ENCODE data around the gene SLC6A11. TPM values are rescaled to one million over a fixed set of nuclear protein-coding genes. Genes with fewer than 3 reads are reported as not detected.
A peak's percentile ranks its signal among the peaks of the same experiment; 100 is the strongest.

SLC6A11 gene
- total RNA-seq, 8 experiments from 2014 or later, result 0.20 to 22.9 (median 0.71) TPM; not detected in 1

DNA sequence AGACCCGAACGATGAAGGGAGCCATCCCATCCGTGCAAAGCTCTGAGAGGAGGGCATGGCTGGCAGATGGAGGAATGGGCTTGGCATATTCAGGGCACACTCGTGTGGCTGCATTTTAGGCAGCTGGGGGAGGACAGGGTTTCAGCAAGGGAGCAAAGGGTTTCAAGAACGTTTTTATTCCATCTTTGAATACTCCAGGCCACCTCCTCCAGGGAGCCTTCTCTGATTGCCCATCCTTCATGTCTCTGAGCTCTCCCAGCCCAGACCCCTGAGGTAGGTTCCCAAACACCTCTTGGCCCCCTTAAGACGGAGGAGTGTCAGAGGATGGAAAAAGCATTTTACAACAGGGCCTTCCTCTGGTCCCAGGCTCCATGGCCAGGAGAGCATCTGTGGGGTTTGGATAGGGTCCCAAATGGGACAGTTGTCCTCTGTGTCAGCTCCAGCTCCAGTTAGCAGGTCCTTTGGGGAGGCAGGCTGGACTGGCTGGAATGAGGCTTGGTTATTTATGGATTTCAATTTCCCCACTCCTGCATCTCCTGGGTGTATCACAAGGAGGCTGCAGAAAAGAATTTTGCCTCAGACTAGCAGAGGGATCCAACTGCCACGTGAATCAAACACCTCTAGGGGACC lies 158.8 kb downstream of the SLC6A11 start:
- in situ Hi-C loops (cut with MboI; ENCODE audit: low pct_unique_long_range_greater_than_20kb in 2 of 9, low sequenced_read_pairs in 9 of 9, unreplicated experiment in 9 of 9), result no loop called here

DNA sequence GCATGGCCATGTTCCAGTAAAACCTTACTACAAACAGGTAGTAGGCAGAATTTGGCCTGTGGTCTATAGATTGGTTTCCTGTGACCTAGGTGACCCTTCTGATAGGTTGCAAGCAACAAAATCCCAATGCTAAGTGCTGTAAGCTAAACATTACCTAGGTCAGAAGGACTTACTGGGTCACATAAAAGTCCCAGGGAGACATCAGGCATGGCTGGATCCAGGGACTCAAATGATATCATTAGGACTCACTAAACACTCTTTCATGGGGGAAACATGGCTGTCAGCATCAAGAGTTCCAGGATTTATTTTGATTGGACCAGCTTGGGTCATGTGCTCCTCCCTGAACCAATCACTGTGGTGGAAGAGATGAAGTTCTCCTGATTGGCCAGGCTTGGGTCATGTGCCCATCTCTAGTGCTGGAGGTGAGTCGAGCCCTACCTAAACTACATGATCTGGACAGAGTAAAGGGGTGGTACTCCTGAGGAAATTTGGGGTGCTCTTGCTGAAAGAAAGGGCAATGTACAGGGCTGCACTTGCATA lies 159.7 kb downstream of the SLC6A11 start:
- in situ Hi-C loops (cut with MboI; ENCODE audit: low pct_unique_long_range_greater_than_20kb in 2 of 9, low sequenced_read_pairs in 9 of 9, unreplicated experiment in 9 of 9), result no loop called here
- no peak for ATAC-seq (replicated peaks in 6 of 8)
- WGBS, 10 experiments, result 17 to 67% (median 50%) methylated on average over 1 of the region's 1 CpG; no CpG with 5 or more reads in 6 of the 10 experiments

More for the DNA sequence above, 158.8 kb downstream of the SLC6A11 start:
- WGBS, 10 experiments, result 0 to 67% (median 25%) methylated on average over 1 to 4 of the region's 7 CpGs; no CpG with 5 or more reads in 2 of the 10 experiments
- peaks cover 0 to 7% of the 10 kb centered on the region in 2 donors for H3K4me1 ChIP-seq (replicated peaks in 1 of 2)
- no peak overlapping the region for H3K27ac ChIP-seq
- ATAC-seq (replicated peaks in 6 of 8), result no peak
- no peak overlapping the region for H3K4me3 ChIP-seq

DNA sequence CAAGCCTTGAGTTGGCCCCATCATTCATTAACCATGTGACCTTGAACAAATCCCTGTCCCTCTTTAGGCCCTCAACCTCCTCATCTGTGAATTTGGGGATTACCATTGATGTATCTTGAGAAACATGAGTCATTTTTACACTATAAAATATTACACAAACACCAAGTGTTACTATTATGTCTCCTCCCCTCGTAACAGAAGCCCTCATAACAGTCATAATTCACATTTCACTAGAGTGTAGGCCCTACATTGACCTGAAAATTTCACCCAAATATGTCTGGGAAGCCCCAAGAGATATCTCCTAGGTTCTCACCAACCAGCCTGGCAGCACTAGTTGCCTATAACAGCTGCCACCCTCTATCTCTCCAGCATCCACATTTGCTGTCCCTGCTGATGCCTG lies 160.7 kb downstream of the SLC6A11 start:
- ATAC-seq (replicated peaks in 6 of 8), result no peak
- Histone ChIP-seq H3K27ac (no peak overlapping the region), H3K4me3 (no peak overlapping the region), H3K4me1 (replicated peaks in 1 of 2) (peaks cover 0 to 7% of the 10 kb centered on the region in 2 donors)
- in situ Hi-C loops (cut with MboI; ENCODE audit: low pct_unique_long_range_greater_than_20kb in 2 of 9, low sequenced_read_pairs in 9 of 9, unreplicated experiment in 9 of 9), result no loop called here
- 0 to 88% (median 65%) methylated on average over 1 of the region's 1 CpG; no CpG with 5 or more reads in 4 of the 10 experiments for whole genome bisulfite sequencing, 10 experiments

More for the DNA sequence above, 159.7 kb downstream of the SLC6A11 start:
- peaks cover 0 to 7% of the 10 kb centered on the region in 2 donors for H3K4me1 ChIP-seq (replicated peaks in 1 of 2)
- H3K27ac ChIP-seq, result no peak overlapping the region
- H3K4me3 ChIP-seq, result no peak overlapping the region

DNA sequence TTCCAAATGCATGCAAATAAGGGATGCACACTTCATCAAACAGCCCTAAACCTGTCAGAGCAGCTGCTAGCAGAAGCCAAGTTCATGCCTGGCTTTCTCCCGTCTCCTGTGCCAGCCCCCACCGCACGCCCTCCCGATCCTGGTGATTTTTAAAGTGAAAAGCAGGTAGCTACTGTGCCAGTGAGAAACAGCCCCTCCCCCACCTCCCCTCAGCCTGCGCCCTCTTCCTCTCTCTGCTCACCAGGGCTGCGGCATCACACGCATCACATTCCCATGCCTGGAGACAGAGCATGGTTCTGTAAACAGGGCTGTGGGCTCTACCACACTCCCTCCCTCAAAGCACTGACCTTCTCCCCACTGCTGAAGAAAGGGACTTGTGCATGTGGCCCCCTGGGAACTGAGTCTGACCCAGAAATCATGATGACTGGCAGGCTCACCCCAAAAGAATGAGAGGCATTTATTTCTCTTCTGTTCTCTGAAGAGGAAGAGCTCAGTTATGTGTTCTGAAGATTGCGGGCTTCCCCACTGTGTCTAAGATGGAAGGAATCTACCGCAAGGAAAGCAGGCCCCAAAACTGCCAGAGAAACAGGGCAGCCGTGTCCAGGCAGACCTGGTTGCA lies 162.0 kb downstream of the SLC6A11 start:
- peaks cover 0 to 7% of the 10 kb centered on the region in 2 donors for H3K4me1 ChIP-seq (replicated peaks in 1 of 2)
- no peak overlapping the region for H3K27ac ChIP-seq
- no peak overlapping the region for H3K4me3 ChIP-seq
- 0 to 100% (median 10%) methylated on average over 1 to 4 of the region's 10 CpGs; no CpG with 5 or more reads in 5 of the 10 experiments for WGBS, 10 experiments
- peak in 5 of 8 experiments; percentile 63 to 96 (median 77) for ATAC-seq (replicated peaks in 6 of 8)
- in situ Hi-C loops (cut with MboI; ENCODE audit: low pct_unique_long_range_greater_than_20kb in 2 of 9, low sequenced_read_pairs in 9 of 9, unreplicated experiment in 9 of 9), result no loop called here

DNA sequence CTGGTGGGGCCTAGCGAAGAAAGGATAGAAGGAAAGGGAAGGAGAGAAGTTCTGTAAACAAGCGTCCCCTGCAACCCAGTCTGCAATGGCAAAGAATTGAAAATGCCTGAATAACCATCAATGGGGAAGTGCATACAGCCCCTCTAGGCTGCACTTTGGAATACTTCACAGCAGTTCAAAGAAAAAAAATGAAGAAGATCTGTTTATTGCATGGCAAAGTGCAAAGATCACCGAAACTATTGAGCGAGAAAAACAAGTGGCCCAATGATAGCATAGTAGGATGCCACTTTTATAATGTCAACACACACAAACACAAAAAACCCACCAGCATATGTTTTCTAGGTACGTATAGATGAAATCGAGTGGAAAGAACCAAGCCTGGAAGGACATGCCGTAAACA lies 162.9 kb downstream of the SLC6A11 start:
- no peak overlapping the region for H3K4me3 ChIP-seq
- 57 to 96% (median 83%) methylated on average over 2 to 7 of the region's 7 CpGs for WGBS, 10 experiments
- in situ Hi-C loops (cut with MboI; ENCODE audit: low pct_unique_long_range_greater_than_20kb in 2 of 9, low sequenced_read_pairs in 9 of 9, unreplicated experiment in 9 of 9), result no loop called here
- H3K4me1 ChIP-seq (replicated peaks in 1 of 2), result peaks cover 0 to 7% of the 10 kb centered on the region in 2 donors
- H3K27ac ChIP-seq, result no peak overlapping the region
- ATAC-seq (replicated peaks in 6 of 8), result no peak

DNA sequence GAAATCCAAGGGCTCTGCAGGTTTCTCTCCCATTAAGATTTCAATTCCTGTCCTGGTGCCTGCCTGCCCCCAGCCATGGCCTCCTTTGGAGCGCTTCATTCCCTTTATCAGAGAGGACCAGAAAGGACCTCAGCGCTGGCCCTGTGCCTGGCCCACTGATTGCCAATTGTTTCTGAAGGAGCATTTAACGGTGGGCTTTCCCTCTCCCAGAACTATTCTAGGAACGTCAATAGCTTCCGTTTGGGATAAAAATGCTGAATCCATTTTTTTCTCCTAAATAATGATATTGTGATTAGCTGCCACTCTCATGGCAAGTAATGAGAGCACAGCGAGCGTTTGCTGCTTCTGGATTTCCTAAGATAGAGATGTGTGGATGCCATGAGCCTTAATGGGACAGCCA lies 164.3 kb downstream of the SLC6A11 start:
- Histone ChIP-seq H3K4me1 (replicated peaks in 1 of 2) (peaks cover 0 to 7% of the 10 kb centered on the region in 2 donors), H3K27ac (no peak overlapping the region), H3K4me3 (no peak overlapping the region)
- in situ Hi-C loops (cut with MboI; ENCODE audit: low pct_unique_long_range_greater_than_20kb in 2 of 9, low sequenced_read_pairs in 9 of 9, unreplicated experiment in 9 of 9), result no loop called here
- ATAC-seq (replicated peaks in 6 of 8), result no peak
- 33 to 100% (median 88%) methylated on average over 1 to 5 of the region's 7 CpGs; no CpG with 5 or more reads in 4 of the 10 experiments for WGBS, 10 experiments

DNA sequence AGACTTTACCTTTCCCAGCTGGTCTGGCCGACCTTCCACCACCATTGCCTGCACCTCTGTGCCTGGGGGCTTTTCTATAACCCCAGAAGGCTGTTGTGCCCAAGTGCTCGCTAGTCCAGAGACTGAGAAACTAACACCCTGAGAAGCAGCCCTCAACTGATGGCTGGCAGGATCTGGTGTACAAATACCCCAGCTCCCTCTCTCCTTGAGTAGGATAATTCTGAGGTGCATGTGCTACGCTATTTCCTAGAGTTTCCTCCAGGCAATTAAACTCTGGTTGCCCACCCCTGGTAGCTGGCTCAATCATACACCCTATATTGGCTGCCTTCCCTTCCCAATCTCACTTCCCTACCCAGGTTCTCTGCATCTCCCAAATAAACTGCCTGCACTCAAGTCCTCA lies 165.0 kb downstream of the SLC6A11 start:
- 40 to 100% (median 72%) methylated on average over 1 to 2 of the region's 3 CpGs; no CpG with 5 or more reads in 6 of the 10 experiments for WGBS, 10 experiments
- Histone ChIP-seq H3K4me3 (no peak overlapping the region), H3K4me1 (replicated peaks in 1 of 2) (peaks cover 0 to 7% of the 10 kb centered on the region in 2 donors), H3K27ac (no peak overlapping the region)
- in situ Hi-C loops (cut with MboI; ENCODE audit: low pct_unique_long_range_greater_than_20kb in 2 of 9, low sequenced_read_pairs in 9 of 9, unreplicated experiment in 9 of 9), result no loop called here
- ATAC-seq (replicated peaks in 6 of 8), result no peak

DNA sequence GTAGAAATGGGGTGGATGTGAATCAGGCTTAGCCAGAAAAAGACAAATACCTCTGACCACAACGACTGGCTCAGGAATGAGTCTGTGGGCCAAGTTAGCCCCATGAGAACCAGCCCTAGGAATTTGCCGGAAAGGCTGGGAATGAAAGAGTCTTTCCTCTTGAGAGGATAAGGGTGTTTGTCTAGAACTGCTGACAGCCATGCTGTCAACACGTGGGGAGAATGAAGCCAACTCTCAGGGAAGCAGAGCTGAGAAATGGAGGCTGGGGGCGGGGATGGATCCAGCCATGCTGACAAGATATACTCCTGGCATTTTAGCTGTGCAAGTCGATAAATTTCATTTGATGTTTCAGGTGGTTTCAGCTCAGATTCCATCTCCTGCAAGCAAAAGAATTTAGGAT lies 165.9 kb downstream of the SLC6A11 start:
- Histone ChIP-seq H3K4me1 (replicated peaks in 1 of 2) (peaks cover 0 to 7% of the 10 kb centered on the region in 2 donors), H3K27ac (no peak overlapping the region), H3K4me3 (no peak overlapping the region)
- in situ Hi-C loops (cut with MboI; ENCODE audit: low pct_unique_long_range_greater_than_20kb in 2 of 9, low sequenced_read_pairs in 9 of 9, unreplicated experiment in 9 of 9), result no loop called here
- no peak for ATAC-seq (replicated peaks in 6 of 8)
- WGBS, 10 experiments, result 0 to 73% (median 62%) methylated on average over 1 to 5 of the region's 5 CpGs; no CpG with 5 or more reads in 2 of the 10 experiments

DNA sequence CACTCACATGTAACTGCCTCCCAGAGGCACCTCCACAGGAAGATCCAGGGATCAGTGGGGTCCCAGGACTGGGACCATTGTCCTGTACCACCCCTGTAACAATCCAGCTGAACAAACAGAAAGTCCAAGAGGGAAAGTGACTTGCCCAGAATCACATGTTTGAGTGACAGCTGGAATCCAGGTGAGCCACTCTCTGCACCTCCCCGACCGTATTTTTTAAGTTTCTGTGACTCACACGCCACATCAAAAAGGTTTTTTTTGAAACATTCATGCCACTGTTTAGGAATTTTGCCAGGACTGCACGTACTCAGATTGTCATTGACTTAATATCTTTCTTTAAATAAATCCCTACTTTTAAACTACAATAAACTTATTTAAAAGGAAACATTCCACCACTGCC lies 166.8 kb downstream of the SLC6A11 start:
- Histone ChIP-seq H3K4me1 (replicated peaks in 1 of 2) (peaks cover 0 to 5% of the 10 kb centered on the region in 2 donors), H3K27ac (no peak overlapping the region), H3K4me3 (no peak overlapping the region)
- in situ Hi-C loops (cut with MboI; ENCODE audit: low pct_unique_long_range_greater_than_20kb in 2 of 9, low sequenced_read_pairs in 9 of 9, unreplicated experiment in 9 of 9), result no loop called here
- no peak for ATAC-seq (replicated peaks in 6 of 8)
- 3 to 100% (median 33%) methylated on average over 1 to 4 of the region's 4 CpGs; no CpG with 5 or more reads in 1 of the 10 experiments for WGBS, 10 experiments

DNA sequence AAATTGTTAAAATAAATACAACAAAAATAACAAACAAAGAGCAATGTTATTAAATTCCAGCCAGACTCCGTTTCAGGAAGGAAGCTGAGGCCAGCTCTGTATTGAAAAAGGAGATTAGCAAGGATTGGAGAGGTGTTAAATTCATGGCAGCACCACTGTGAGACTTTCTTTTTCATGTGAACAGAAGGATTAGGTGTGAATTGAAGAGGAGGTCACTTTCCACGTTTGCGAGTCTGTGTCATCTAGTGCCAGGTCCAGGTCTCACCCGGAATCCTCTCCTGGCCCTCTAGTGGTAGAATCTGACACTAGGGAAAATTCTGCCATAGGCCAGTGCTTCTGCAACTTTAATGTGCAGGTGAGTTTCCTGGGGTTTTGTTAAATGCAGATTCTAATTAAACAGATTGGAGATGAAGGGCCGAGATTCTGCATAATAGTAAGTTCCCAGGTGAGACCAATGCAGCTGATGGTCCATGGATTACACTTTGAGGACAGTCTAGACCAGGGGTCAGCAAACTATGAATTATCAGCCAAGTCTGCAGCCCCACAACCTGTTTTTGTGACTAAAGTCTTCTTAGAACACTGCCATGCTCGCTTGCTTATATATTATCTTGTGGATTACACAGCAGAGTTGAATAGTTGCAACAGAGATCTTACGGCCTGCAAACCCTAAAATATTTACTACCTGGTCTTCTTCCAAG lies 167.3 kb downstream of the SLC6A11 start:
- no peak overlapping the region for H3K4me3 ChIP-seq
- no peak overlapping the region for H3K27ac ChIP-seq
- peak in 6 of 8 experiments; percentile 35 to 86 (median 66) for ATAC-seq (replicated peaks in 6 of 8)
- WGBS, 10 experiments, result 0 to 83% (median 35%) methylated on average over 1 to 6 of the region's 7 CpGs; no CpG with 5 or more reads in 1 of the 10 experiments
- H3K4me1 ChIP-seq (replicated peaks in 1 of 2), result peaks cover 0 to 4% of the 10 kb centered on the region in 2 donors
- in situ Hi-C loops (cut with MboI; ENCODE audit: low pct_unique_long_range_greater_than_20kb in 2 of 9, low sequenced_read_pairs in 9 of 9, unreplicated experiment in 9 of 9), result no loop called here

DNA sequence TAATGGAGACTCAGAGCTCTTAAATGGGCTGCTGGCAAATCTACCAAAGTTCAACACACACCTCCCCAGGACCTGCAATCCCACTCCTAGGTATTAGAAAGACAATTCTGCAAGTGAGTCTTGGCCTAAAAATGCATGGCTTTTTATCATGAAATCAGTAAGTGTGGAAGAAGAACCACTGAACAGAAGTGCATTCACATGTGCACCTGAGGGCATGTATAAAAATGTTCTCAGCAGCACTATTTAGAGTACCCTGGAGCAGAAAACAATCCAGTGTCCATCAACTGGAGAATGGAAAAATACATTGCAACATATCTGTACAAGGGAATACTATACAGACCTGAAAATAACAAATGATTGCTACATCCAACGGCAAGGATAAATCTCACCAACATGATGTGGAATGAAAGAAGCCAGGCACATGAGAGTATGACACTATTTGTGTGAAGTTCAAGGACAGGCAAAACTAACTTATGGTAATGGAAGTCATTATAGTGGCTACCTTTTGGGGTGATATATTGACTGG lies 168.4 kb downstream of the SLC6A11 start:
- no peak overlapping the region for H3K27ac ChIP-seq
- 0 to 100% (median 78%) methylated on average over 1 of the region's 1 CpG; no CpG with 5 or more reads in 3 of the 10 experiments for WGBS, 10 experiments
- no peak overlapping the region for H3K4me3 ChIP-seq
- H3K4me1 ChIP-seq (replicated peaks in 1 of 2), result peaks cover 0 to 8% of the 10 kb centered on the region in 2 donors
- no peak for ATAC-seq (replicated peaks in 6 of 8)
- in situ Hi-C loops (cut with MboI; ENCODE audit: low pct_unique_long_range_greater_than_20kb in 2 of 9, low sequenced_read_pairs in 9 of 9, unreplicated experiment in 9 of 9), result no loop called here

DNA sequence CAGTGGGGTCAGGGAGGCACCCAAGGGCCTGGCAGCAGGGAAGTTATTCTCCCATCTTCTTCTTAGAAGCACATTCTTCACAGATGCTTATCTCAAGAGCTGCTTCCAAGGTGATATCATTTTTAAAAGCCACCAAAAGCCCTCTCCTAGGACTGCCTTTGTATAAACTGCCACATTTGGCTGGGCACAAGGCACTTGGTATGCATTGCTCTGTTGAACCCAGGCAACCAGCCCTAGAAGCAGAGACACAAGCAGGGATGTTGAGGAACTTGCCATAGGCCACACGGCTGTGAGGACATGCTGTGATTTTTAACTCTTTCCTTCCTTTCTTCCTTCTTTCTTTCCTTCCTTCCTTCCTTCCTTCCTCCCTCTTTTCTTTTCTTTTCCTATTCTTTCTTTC lies 169.2 kb downstream of the SLC6A11 start:
- Histone ChIP-seq H3K4me1 (replicated peaks in 1 of 2) (peaks cover 0 to 8% of the 10 kb centered on the region in 2 donors), H3K27ac (no peak overlapping the region), H3K4me3 (no peak overlapping the region)
- 0 to 60% (median 17%) methylated on average over 1 of the region's 1 CpG; no CpG with 5 or more reads in 2 of the 10 experiments for WGBS, 10 experiments
- in situ Hi-C loops (cut with MboI; ENCODE audit: low pct_unique_long_range_greater_than_20kb in 2 of 9, low sequenced_read_pairs in 9 of 9, unreplicated experiment in 9 of 9), result no loop called here
- peak in 1 of 8 experiments; percentile 37 for ATAC-seq (replicated peaks in 6 of 8)

Measured in motor neuron (in vitro differentiated cells).